GM12875 (cell line): ENCODE data around the gene ZNF398.

Source experiments
- H3K4me3 ChIP-seq: one replicate; pipeline ENCODE4 v1.5.1; 2011; ENCODE audit warnings: low read depth, low read length, control low read depth
- TF ChIP-seq, protein P1 (sequence below): IDR thresholded peaks from 2 replicates; pipeline ENCODE4 v1.5.1; 2011; ENCODE audit warnings: low read depth, mild to moderate bottlenecking, control low read depth, inconsistent platforms, low read length, moderate library complexity, borderline replicate concordance; ENCODE audit not compliant: insufficient read depth

ZNF398 gene

DNA sequence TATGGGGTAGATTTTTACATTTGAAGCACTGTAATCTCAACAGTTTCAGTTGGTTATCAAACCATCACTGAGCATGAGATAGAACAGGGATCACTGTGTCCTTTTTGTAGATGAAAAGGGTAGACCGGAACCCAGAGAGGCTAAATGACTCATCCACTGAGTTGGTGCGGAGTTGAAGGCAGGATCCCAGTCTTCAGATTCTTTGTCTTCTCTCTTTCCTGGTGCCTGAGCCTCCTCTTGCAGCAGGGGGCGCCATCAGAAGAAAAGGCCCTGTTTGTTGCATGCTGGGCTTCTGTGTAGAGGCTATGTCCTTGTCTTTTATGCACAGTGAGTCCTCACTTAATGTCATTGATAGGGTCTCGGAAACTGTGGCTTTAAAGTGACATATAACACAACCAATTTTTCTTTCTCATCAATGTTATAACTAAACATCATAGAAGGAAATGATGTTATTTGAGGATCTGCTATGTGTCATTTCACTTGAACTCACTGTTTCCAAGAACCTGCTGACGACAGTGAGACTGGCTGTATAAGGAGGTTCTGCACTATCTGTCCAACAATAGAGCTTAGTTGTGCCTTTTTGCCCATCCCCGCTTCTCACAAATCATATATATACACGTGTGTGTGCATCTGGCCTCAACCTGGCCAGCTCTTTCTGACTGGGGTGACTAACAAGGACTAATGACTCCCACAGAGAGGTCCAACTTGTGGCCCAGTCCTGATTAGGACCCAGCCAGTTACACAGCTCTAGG lies 62.4 kb downstream of the ZNF398 start:
- H3K4me3 ChIP-seq: no peak overlapping the region
- TF ChIP-seq, protein P1, sequence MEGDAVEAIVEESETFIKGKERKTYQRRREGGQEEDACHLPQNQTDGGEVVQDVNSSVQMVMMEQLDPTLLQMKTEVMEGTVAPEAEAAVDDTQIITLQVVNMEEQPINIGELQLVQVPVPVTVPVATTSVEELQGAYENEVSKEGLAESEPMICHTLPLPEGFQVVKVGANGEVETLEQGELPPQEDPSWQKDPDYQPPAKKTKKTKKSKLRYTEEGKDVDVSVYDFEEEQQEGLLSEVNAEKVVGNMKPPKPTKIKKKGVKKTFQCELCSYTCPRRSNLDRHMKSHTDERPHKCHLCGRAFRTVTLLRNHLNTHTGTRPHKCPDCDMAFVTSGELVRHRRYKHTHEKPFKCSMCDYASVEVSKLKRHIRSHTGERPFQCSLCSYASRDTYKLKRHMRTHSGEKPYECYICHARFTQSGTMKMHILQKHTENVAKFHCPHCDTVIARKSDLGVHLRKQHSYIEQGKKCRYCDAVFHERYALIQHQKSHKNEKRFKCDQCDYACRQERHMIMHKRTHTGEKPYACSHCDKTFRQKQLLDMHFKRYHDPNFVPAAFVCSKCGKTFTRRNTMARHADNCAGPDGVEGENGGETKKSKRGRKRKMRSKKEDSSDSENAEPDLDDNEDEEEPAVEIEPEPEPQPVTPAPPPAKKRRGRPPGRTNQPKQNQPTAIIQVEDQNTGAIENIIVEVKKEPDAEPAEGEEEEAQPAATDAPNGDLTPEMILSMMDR: peak; percentile 72

DNA sequence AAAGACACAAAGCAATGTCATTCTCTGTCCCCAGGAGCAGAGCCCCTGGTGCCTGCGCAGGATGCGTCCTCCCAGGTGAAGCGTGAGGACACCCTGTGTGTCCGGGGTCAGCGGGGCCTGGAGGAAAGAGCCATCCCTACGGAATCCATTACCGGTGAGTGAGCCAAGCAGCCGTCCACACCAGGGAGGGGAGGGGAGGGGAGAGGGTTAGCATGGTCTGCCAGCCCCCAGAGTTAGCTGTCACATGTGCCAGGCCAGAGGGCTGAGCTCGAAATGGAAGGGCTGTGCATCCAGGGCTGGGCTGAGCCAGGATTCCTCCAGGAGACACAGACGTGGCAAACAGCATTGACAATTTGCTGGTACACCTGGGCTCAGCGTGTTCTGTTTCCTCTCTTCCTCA lies 63.3 kb downstream of the ZNF398 start:
- TF ChIP-seq, protein P1: no peak
- no peak overlapping the region for H3K4me3 ChIP-seq

DNA sequence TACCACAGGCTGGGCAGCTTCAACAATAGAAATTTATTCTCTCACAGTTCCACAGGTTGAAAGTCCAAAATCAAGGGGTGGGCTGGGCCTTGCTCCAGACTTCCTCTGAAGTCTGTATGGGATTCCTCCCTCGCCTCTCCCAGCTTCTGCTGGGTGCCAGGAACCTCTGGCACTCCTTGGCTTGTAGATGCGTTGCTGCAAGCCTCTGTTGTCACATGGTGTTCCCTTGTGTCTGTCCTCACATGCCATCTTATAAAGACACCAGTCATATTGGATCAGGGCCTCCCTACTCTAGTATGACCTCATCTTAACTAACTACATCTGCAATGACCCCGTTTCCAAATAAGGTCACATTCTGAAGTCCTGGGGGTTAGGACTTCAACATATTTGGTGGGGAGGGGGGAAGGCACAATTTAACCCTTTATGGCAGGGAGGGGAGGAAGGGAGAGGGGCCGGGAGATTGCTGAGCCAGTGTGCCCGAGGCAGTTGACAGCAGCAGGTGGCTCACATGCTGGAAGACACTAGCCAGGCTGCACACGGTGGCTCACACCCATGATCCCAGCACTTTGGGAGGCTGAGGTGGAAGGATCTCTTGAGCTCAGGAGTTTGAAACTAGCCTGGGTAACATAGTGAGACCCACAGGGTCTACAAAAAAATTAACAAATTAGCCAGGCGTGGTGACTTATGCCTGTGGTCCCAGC lies 66.9 kb downstream of the ZNF398 start:
- no peak overlapping the region for H3K4me3 ChIP-seq
- TF ChIP-seq, protein P1: no peak

DNA sequence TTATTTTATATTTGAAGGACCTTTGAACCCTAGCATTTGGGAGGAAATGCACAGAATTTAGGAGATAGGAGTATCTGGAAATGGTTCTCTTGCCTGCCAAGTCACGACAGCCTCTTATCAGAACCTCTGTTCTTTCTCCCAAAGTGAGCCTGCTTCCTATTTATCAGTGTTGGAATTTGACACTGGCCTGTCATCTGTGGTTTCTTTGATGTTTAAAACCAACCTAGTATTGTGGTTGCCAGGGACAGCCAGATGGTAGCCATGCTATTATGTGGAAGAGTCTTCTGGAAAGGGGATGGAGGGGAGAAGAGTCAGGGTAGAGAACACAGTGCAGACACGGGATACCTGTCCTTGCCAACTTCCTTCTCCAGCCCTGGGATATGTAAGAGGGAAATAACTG lies 69.1 kb downstream of the ZNF398 start:
- H3K4me3 ChIP-seq: no peak overlapping the region
- TF ChIP-seq, protein P1: no peak

DNA sequence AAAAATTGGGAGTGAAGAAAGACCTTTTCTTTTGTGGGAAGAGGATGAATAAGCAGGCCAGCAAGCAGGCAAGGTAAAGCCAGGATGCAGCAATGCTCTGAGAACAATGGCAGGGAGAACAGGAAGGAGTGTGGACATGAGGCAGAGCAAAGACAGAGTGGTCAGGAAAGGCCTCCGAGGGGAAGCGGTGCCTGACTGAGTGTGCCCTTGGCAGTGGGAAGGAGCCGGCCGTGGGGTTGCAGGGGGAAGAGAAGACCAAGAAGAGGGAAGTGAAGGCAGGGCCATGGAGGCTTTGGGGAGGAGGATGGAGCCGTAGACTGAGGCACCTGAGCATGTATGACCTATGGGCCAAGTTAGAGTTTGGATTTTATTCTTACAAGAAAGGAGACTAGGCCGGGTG lies 70.3 kb downstream of the ZNF398 start:
- TF ChIP-seq, protein P1: no peak
- H3K4me3 ChIP-seq: no peak overlapping the region

DNA sequence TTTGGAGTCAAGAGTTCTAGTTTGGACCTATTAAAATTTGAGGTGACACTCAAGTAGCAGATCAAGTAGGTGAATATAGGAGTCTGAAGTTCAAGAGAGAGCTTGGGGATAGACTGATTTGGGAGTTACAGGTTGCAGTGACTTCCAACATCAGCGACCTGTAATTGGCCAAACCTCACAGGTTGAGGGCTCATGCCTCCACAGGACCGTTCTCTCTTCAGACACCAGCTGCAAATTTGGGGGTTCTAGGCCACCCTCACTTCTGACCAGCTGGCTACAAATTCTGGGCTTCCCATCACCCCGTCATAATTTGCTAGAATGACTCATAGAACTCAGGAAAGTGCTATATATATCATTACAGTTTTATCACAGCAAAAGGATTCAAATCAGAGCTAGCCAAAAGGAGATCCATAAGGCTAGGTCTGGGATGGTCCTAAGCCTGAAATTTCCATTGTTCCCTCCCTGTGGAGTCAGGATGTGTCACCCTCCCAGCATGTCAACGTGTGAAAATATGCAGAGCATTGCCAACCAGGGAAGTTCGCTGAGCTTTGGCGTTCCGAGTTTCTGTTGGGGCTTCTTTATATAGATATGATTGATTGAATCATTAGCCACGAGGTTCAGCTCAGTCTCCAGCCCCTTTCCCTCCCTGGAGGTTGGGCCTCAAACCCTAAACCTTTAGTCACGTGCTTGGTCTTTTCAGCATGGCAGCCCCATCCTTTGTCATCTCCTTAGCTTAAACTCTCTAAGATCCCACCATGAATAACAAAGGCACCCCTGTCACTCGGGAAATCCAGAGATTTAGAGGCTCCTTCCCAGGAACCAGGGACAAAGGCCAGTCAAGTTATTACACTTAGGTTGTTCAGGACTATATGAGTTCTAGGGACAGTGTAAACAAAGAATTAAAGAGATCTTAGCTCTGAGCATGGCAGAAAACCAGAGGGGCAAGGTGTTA lies 71.5 kb downstream of the ZNF398 start:
- no peak overlapping the region for H3K4me3 ChIP-seq
- TF ChIP-seq, protein P1: no peak
